GM13976 (cell line): ENCODE measurements around the gene KLHL14.
A peak's percentile ranks its signal among the peaks of the same experiment; 100 is the strongest.

Experiments used
- DNase-seq: peaks from one replicate; pipeline ENCODE4 v3.0.0; 2012; ENCODE audit warnings: low spot score
- in situ Hi-C: fragments of 300-500 bp; cut with MboI; formaldehyde crosslinking; loops from one replicate; pipeline ENCODE4 v1.12.0; 2022; ENCODE audit warnings: low sequenced_read_pairs, mixed read lengths, inconsistent platforms; ENCODE audit not compliant: unreplicated experiment
- TF ChIP-seq, protein P1 (sequence below): IDR thresholded peaks from 2 replicates; pipeline ENCODE4 v1.5.1; 2012; ENCODE audit warnings: borderline replicate concordance, mild to moderate bottlenecking; ENCODE audit not compliant: insufficient read depth; ENCODE audit errors: extremely low read depth, missing control alignments, control extremely low read depth

The KLHL14 gene

DNA sequence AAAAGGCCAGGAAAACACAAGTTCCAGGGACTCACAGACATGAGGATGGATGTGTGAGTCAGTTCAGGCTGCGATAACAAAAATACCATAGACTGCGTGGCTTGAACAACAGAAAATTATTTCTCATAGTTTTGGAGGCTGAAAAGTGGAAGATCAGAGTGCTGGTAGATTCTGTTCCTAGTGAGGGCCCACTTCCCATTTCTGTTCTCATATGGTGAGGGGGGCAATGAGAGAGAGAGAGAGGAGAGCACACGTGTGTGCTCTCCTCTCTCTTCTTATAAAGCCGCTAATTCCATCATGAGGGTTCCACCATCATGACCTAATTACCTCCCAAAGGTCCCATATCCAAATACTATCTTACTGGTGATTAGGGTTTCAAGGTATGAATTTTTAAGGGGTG lies 23.0 kb downstream of the KLHL14 start:
- in situ Hi-C loops: no loop called here
- TF ChIP-seq, protein P1, sequence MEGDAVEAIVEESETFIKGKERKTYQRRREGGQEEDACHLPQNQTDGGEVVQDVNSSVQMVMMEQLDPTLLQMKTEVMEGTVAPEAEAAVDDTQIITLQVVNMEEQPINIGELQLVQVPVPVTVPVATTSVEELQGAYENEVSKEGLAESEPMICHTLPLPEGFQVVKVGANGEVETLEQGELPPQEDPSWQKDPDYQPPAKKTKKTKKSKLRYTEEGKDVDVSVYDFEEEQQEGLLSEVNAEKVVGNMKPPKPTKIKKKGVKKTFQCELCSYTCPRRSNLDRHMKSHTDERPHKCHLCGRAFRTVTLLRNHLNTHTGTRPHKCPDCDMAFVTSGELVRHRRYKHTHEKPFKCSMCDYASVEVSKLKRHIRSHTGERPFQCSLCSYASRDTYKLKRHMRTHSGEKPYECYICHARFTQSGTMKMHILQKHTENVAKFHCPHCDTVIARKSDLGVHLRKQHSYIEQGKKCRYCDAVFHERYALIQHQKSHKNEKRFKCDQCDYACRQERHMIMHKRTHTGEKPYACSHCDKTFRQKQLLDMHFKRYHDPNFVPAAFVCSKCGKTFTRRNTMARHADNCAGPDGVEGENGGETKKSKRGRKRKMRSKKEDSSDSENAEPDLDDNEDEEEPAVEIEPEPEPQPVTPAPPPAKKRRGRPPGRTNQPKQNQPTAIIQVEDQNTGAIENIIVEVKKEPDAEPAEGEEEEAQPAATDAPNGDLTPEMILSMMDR: no peak
- no peak for DNase-seq

DNA sequence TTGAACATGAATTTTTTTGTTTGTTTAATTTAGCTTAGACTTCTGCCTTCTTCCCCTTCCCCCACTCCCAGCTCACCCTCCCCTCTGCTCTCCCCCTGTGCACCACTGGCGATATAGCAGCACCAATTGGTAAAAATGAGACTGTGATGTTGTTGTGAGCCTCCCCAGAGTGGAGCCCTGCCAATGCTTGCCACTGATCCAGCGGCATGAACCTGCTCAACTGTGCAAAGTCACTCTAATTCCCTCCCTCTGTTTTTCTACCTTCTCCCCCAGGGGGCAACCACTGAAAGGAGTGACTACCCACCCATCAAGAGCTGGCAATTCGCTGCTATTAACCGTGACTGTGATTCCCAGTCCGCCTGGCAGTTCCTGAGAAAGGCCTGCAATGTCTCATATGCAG lies 30.2 kb downstream of the KLHL14 start:
- in situ Hi-C loops: no loop called here
- TF ChIP-seq, protein P1: no peak
- DNase-seq: no peak

DNA sequence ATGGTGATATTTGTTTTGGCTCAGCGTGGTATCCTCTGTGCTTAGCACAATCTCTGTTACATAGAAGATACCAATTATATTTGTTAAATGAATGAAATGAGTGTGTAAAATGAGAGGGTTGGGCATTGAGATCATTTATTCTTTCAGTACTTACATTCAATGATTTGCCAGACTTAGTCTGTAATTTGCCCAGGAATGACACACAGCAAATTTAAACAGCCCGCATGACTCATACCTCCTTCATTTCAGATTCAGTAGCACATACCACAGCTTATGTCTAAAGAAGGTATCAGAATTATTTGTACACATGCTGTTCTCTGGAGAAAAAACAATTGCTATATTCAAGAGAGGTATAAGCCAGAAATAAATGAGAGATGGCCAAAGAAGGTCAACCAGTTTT lies 37.0 kb downstream of the KLHL14 start:
- DNase-seq: no peak
- in situ Hi-C loops: no loop called here
- TF ChIP-seq, protein P1: no peak

DNA sequence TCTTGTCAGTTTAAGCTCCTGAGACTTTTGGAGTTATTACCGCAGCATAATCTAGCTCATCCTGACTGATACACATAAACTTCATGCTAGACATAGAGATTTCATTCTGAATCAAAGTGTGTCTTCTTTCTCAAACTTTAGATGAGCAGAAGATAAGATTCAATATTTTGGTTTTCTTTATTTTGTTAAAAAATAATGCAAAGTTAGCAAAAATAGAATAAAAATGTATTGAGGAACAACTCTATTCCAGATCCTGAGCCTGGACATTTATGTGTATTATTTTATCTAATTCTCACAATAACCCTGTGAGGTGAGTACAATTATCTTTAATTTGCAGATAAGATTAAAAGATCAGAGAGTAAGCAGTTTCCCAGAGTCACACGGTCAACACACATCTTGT lies 38.4 kb downstream of the KLHL14 start:
- in situ Hi-C loops: no loop called here
- no peak for DNase-seq
- TF ChIP-seq, protein P1: no peak

DNA sequence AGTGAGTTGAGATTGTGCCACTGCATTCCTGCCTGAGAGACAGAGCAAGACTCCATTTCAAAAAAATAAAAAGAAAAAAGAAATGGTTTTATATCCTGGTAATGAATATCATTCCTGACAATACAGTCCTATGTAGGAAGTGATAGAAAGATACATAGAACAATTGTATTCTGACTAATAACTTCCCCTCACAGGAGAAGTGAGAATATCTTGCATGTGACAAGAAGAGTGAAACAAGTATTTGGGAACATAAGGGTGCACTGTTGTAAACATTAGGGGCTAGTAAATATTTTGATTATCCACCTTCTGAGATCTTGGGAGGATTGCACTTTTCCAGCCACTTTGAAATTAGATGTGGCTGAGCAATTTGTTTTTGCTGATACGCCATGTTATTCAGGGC lies 40.7 kb downstream of the KLHL14 start:
- in situ Hi-C loops: no loop called here
- no peak for DNase-seq
- TF ChIP-seq, protein P1: no peak

DNA sequence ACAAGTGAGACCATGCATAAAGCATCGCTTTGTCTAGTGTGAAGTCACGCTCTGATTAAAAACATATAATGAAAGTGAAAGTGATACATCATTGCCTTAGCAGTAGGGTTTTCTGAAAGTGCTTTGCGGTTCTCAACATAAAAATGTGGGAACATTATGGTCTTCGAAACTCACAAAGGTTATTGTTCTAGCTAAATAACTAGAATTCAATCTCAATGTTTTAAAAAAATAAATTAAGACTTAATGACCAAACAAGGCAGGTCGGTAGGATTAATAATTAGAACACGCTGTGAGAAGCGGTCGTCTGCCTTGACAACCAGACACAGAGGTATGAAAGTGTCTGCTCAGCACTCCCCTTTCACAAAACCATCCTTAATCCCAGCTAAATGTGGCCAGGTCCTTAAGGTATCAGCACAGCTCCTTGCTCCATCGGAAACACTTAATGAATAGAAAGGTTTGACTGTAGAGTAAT lies 42.2 kb downstream of the KLHL14 start:
- in situ Hi-C loops: no loop called here
- peak; percentile 23 for DNase-seq
- TF ChIP-seq, protein P1: no peak

DNA sequence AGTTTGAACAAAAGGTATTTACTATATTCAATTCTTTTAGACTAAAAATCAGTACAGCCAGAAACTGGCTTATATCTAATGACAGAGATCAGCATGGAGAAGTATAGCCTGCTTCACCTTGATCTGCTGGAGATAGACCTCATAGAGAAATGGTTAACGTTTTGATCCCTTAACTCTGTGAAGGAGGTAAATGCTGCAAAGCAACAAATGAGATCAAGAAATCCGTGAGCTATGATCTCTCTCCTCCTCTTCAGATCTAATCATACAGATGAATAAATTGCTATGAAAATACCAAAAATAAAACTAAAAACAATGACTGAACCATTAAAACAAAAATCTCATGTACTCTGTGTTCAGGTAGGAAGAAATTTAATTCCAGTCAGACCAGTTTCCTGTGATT lies 42.8 kb downstream of the KLHL14 start:
- DNase-seq: no peak
- TF ChIP-seq, protein P1: no peak
- in situ Hi-C loops: no loop called here
